Tibial artery (tissue), 4 donors: Measurements from ENCODE around the gene ZNF18.

ENCODE experiments used
- DNase-seq, 2 donors: peaks; one replicate each; pipeline ENCODE4 v3.0.0-alpha.2; 2019
- H3K27ac ChIP-seq, 2 donors: fragments of 200-600 bp; sonication (generic) in 1 of 2; 1 replicate in 1 of 2; 2 replicates in 1 of 2; pipeline ENCODE4 v1.5.1; 2018 to 2019; ENCODE audit warnings: mild to moderate bottlenecking in 1 of 2
- H3K27me3 ChIP-seq, 2 donors: fragments of 200-600 bp; sonication (generic) in 1 of 2; one replicate each; pipeline versions ENCODE4 v1.5.1 to v1.6.0; 2016 to 2019
- H3K36me3 ChIP-seq, 3 donors: fragments of 200-600 bp; sonication (generic) in 2 of 3; one replicate each; pipeline ENCODE4 v1.5.1; 2016 to 2019; ENCODE audit warnings: mild to moderate bottlenecking in 2 of 3
- H3K4me1 ChIP-seq, 4 donors: fragments of 200-600 bp; sonication (generic) in 2 of 4; 1 replicate in 3 of 4; 2 replicates in 1 of 4; pipeline ENCODE4 v1.5.1; 2016 to 2019
- H3K4me3 ChIP-seq, 2 donors: fragments of 200-600 bp; sonication (generic) in 1 of 2; 1 replicate in 1 of 2; 2 replicates in 1 of 2; pipeline ENCODE4 v1.5.1; 2018 to 2019; ENCODE audit warnings: mild to moderate bottlenecking in 2 of 2
- H3K9me3 ChIP-seq, 3 donors: fragments of 200-600 bp; sonication (generic) in 1 of 3; one replicate each; pipeline ENCODE4 v1.5.1; 2016 to 2019
- CTCF ChIP-seq, 2 experiments: fragments of 200-600 bp in 1 of 2; fragments of 450-650 bp in 1 of 2; IDR thresholded peaks; one replicate each; pipeline ENCODE4 v1.5.1; 2017 to 2019; ENCODE audit warnings: antibody characterized with exemption in 2 of 2, mild to moderate bottlenecking in 1 of 2, moderate library complexity in 1 of 2
- intact Hi-C: fragments of 100-400 bp; cut with DNase I; formaldehyde crosslinking; loops from one replicate; pipeline ENCODE4 v1.15.0; 2023; ENCODE audit warnings: low total_unique reads

ZNF18 gene

GRCh38 chr17:11928436-11928835, 68.8 kb downstream of the ZNF18 start:
- no peak for TF ChIP-seq CTCF (IDR thresholded peaks at IDR 0.05)
- H3K4me3 ChIP-seq, result no peak overlapping the region
- H3K4me1 ChIP-seq, result no peaks in the 10 kb centered on the region
- DNase-seq, result no peak
- no peaks in the 10 kb centered on the region for H3K9me3 ChIP-seq
- H3K27me3 ChIP-seq, result no peaks in the 10 kb centered on the region
- H3K27ac ChIP-seq, result no peak overlapping the region
- intact Hi-C loops, result no loop called here
- no peaks in the 10 kb centered on the region for H3K36me3 ChIP-seq
